AG08395 (cell line): ENCODE data around the gene MVD.

Experiments
- DNase-seq: peaks from one replicate; pipeline ENCODE4 v3.0.0; 2012; ENCODE audit warnings: mixed read lengths, low spot score

MVD gene

GRCh38 chr16:88608076-88608475 lies 54.8 kb downstream of the MVD start:
- no peak for DNase-seq

DNA sequence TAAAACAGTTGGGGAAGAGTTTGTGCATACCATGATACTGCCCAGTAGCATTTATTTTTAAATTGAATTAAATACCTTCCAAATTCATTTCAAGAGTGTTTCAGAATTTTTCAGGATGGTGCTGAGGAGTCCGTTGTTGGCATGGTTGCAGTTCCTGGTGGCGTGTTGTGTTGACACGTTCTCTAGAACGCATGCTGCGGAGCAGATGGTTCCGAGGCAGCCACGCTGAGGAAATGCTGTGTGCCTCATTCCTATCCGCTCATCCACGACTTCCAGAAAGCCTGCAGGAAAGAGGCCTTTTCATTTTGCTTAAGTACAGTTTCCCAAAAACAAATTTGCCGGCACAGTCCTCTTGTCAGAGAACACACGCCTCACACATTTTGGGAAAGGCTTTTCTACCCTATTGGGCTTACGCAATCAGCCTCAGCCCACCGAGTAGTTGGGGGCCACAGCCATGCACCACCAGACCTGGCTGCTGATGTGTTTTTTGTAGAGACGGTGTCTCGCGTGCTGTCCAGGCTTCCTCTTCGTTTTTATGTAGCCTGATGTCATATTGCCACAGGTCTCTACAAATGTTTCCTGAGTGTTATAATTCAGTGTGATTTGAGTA lies 56.6 kb downstream of the MVD start:
- no peak for DNase-seq

- no peak for DNase-seq
Observed at GRCh38 chr16:88605186-88606147, 57.4 kb downstream of the MVD start.

- DNase-seq, result no peak
Observed at GRCh38 chr16:88602091-88602490, 60.8 kb downstream of the MVD start.
